Activated naive CD8-positive, alpha-beta T cell treated with anti-CD3 and anti-CD28 coated beads, Interleukin-2, amount 50 U/mL, for 16 hours (primary cell): Measurements from ENCODE around the gene MDP1.

ENCODE experiments used
- DNase-seq: peaks from one replicate; pipeline ENCODE4 v3.0.0-alpha.2; 2020; ENCODE audit warnings: low read depth, low spot score

Gene MDP1

DNA sequence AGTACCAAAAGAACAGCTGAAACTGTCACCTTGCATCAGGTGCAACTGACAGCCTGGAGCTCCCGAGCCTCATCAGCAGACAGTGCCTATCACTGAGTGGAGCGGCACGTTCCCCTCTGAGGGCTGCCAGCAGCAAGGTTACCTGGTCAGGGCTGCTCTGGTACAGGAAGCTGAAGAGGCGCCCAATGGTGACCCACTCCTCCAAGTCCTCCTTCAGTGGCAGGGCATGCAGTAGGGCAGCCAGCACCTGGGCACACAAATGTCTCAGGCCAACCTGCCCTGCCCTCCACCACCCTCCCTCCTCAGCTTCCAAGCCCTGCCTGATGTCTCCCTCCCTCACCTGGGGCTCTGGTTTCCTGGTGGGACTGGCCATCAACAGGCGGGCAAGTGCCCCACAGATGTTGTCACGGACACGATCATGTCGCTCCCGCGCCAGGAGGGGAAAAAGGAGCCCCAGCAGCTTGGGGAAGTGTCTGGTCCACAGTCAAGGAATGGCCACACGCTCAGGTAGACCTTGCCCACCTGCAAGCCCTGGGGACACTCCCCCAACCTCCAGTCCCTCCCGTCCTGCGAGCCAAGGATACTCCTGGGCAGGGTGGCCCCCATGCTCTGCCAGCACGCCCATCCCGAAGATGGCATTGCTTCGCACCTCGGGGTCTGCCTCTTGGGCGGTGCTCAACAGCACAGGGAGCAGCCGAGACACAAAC lies 34.3 kb downstream of the MDP1 start:
- DNase-seq, result no peak

DNA sequence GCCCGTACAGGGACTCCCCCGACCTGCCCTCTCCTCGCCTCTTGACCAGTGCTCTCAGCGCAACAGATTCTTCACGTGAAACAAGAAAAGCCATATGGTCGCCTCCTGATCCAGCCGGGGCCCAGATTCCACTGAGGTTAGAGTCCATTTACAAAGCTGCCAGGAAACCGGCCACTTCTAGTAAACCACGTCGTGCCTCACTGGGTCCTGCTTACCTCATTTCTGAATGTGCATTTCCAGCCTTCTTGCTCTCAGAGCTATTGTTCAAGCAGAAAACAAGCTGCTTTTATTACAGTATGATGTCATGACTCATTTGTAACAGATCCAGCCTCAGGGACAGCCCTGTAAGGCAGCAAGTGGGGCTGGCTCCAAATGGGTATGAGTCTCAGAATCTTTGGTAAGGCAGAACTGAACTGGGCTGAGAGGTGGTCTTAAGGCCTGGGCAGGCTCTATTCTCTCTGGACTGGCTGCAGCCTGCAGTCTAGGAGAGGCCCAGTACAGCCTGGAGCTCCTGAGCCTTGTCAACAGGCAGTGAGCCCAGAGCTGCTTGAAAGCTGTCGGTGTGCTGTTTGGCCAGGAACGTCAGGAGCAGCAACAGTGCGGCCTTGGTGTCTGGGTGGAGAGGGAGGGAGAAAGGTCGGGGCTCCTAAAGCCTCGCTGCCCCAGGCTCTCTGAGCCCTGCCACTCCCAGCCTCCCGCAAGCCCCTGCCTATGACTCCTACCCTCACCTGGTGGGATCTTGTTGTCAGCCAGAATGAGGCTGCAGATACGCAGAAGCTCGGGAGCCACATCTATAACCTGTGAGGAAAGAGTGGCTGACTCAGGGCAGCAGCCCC lies 35.7 kb downstream of the MDP1 start:
- DNase-seq, result no peak

DNA sequence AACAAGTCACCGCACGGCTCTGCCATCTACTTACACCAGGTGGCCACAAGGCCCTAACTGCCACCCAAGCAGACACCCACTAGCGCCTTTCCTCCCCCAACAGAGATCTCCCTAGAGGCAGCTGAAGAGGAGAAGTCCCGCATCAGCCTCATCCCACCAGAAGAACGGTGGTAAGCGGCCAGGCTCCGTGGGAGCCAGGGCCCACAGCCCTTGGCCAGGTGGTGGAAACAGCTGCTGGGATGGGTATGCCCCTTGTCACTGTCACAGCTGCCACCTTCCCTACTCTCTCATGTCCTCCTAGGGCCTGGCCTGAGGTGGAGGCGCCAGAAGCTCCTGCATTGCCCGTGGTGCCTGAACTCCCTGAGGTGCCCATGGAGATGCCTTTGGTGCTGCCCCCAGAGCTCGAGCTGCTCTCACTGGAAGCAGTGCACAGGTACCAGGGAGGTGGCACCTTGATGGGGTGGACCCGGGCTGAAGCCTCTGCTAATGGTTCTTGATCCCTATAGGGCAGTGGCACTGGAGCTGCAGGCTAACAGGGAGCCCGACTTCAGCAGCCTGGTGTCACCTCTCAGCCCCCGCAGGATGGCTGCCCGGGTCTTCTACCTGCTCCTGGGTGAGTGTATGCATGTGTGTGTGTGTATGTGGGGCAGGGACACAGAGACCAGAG lies 36.4 kb downstream of the MDP1 start:
- DNase-seq, result no peak

DNA sequence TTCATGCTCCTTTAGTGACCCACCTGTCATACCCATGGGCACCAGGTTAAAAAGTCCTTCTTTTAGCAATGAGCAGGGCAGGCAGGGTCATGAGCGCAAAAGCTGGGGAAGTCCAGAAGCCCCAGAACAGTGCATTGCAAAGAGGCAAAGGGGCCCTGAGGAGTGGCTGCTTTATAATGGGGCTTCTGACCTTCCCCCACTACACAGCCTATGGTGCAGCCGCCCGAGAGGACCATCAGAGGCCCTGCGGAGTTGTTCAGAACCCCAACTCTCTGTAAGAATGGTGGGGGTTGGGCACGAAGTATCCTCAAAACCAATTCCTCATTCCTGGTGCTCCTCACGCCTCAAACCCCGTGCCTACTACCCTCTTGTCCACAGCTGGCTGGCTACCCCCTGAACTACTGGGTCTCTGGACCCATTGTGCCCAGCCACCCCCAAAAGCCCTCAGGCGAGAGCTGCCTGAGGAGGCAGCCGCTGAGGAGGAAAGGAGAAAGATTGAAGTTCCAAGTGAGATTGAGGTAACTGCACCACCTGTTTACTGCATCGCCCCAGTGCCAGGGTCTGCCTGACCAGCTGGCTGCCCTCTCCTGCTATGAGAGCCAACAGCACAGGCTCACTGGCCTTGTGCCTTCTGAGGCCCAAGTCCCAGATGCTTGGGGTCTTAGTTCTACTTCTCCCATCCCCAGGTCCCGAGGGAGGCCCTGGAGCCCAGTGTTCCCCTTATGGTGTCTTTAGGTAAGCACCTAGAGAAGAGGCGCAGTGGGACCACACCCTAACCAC lies 37.3 kb downstream of the MDP1 start:
- no peak for DNase-seq

DNA sequence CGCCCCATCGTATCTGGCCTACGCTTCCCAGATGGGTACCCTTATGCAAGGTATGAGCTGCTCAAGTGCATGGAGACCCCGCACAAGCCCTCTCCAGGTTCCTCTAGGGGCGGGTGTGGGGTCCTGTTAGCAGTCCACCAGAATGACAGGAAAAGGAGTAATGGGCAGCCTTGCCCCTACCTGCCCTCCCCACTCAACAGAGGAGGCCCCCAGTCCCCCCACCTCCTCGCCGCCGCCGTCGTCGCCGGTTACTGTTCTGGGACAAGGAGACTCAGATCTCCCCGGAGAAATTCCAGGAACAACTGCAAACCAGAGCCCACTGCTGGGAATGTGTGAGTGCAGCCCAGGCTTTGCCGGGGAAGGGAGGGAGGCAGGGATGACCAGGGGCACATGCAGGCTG lies 38.0 kb downstream of the MDP1 start:
- no peak for DNase-seq

DNA sequence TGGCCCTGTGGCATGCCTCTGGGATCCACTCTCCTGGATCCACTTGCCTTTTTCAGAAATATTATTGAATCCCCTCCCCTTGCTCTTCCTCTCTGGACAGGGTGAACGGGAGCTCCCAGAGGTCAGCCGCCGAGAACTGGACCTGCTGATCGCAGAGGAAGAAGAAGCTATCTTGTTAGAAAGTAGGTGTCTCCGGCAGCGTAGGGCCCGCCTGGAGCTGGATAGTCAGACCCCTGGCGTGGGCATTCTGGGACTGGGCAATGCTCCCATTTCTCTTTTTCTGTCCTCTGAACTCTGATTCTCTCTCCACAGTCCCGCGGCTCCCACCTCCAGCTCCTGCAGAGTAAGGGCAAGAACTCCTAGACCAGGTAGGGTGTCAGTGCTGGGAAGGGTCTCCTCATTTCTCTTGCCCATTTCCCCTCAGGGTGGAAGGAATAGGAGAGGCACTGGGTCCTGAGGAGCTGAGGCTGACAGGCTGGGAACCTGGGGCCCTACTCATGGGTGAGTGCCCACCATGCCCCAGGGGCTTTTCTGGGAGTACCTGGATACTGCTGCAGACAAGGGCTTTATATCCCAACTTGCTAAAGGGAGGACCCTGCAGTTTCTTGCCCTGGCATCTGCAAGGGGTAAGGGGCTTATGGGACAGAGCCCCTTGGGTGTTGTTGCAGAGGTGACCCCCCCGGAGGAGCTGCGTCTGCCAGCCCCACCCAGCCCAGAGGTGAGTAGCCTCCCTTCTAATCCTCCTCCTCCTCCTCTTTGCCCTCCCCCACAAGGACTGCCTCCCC lies 38.6 kb downstream of the MDP1 start:
- DNase-seq, result no peak

DNA sequence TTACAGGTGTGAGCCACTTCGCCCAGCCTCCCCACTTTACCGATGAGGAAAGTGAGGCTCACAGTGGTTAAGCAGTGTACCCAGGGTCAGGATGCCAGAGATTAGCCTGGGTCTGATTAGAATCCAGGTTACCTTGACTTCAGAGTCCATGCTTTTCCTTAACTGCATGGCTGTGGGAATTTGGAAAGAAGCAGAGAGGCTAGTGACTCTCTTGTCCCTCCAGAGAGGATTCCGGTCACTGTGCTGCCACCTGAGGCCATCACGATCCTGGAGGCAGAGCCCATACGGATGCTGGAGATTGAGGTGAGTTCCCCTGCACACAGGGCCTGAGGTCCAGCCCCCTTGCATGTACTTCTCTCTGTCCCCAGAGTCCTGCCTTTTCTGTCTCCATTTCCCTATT lies 39.3 kb downstream of the MDP1 start:
- DNase-seq, result no peak

DNA sequence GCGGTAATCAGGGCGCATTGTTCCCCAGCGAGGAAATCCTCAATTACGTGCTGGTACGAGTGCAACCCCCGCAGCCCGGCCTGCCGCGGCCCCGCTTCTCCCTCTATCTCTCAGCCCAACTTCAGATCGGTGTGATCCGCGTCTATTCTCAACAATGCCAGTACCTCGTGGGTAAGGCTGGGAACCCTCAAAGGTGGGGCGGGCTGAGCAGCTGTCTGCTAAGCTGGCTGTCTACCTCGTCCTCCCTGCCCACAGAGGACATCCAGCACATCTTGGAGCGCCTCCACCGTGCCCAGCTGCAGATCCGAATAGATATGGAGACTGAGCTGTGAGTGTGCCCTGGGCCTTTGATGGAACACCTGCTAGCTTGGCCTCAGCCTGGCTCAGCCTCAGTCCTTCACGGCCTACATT lies 43.0 kb downstream of the MDP1 start:
- no peak for DNase-seq

DNA sequence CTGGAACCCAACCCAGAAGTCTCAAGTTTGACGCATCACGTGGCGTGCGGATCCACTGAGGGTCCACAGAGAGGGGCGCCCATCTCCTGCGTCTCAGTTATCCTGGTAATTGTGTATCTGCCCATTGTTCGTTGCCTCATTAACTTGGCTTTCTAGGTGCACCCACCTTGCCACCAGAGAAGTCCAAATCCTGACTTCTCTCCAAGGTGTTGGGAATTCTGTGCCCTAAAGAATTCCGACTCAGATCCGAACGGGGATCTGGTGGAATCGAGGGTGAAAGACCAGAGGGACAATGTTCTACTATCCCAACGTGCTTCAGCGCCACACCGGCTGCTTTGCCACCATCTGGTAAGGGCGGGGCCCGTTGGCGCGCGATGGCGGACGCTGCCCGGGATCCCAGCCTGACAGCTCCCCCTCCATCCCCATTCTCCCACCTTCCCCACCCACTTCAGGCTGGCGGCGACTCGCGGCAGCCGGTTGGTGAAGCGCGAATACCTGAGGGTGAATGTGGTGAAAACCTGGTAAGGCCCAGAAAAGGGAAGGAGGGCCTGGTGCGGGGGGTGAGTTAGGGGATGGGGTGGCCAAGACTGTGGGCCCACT lies 43.5 kb downstream of the MDP1 start:
- DNase-seq, result no peak

DNA sequence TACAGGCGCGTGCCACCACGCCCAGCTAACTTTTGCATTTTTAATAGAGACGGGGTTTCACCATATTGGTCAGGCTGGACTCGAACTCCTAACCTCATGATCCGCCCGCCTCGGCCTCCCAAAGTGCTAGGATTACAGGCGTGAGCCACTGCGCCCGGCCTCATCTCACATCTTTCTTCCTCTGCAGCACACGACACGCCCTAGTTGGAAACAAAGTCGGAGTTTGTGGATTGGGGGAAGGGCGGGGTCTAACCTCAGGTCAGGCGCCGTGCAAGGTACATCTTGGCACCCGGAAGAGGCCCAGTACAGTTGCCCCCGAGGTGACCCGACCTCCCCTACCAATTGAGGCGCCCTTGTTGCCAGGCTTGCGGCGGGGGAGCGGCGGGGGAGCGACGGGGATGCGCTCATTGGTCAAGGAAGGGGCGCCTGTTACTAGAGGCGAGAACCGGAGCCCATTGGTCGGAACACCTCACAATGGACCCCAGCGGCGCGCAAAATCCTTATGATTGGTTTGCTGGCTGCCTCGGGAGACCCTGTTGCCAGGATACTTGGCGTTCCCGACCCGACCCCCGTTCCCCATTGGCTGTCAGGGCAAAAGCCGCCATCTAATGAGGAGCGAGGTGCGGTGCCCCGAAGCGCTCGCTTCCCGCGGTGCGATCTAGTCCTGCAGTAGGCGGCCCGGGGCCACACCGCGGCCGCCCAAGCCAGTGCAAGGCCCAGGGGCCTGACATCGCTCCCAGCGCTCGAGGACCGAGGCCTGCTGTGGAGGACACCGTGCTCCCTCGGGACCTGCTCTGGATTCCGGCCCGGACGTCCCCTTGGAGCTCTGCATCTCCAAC lies 44.2 kb downstream of the MDP1 start, which contains the start of gene REC8:
Gene REC8 (plus strand): TSS at position 659 of the 839 bp plus-strand sequence. CDS start 473 bp downstream, outside the sequence.
- DNase-seq, result peak; percentile 43

DNA sequence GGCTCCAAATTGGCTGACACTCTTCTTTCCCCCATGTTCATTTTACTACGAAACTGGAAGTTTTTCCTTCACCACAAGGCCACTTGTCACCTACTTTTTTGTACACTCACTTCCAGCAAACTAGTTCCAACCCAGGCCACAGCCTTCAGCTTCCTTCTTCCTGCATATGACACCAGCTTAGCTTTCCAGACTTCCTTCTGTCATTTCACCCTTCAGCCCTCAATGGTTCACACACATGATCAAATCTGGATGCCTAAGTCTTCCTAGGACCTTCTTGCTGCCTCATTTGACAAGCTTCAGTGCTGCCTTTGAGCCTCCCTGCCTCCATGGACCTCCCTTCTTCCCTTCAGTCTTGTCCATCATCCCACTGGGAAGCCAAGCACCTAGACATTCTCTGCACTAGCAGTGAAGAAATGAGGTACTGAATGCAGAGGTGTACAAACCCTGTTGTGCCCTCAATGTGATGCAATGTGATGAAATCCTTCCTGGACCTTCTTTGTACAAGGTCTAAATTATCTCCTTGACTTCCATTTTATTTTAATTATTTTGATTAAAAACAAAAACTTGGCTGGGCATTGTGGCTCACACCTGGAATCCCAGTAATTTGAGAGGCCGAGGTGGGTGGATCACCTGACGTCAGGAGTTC lies 48.3 kb downstream of the MDP1 start:
- no peak for DNase-seq

DNA sequence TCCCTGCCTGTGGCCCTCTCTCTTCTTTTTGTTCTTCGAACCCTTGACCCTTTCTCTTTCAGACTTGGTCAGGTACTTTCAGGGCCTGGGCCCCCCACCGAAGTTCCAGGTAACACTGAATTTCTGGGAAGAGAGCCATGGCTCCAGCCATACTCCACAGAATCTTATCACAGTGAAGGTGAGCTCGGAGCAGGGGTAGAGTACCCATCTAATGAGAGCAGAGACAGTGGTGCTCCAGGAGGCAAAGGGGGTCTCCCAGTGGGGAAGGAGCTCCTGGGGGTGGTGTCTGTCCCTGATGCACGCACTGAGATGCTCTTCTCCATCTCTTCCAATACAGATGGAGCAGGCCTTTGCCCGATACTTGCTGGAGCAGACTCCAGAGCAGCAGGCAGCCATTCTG lies 50.1 kb downstream of the MDP1 start:
- DNase-seq, result no peak

DNA sequence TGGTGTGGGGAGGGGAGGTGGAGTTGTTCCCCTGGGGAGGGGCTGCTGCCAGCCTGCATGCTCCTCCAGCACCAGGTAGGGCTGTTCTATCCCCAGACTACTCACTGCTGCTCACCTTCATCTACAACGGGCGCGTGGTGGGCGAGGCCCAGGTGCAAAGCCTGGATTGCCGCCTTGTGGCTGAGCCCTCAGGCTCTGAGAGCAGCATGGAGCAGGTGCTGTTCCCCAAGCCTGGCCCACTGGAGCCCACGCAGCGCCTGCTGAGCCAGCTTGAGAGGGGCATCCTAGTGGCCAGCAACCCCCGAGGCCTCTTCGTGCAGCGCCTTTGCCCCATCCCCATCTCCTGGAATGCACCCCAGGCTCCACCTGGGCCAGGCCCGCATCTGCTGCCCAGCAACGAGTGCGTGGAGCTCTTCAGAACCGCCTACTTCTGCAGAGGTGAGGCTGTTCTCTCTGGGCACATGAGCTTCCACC lies 51.3 kb downstream of the MDP1 start:
- no peak for DNase-seq
